Mucosa of stomach (tissue), 1 donor: Measurements from ENCODE around the gene MC1R.
"Not testable (repeated sequence)": the region's sequence is repeated elsewhere in the genome, so short reads cannot be mapped to it uniquely, and the experiment has no call there.

Source experiments
- H3K27me3 ChIP-seq: one replicate; pipeline ENCODE4 v1.7.0; 2013; ENCODE audit warnings: mild to moderate bottlenecking, low read length; ENCODE audit not compliant: control insufficient read depth, insufficient read depth
- H3K36me3 ChIP-seq: one replicate; pipeline ENCODE4 v1.7.0; 2013; ENCODE audit warnings: low read length; ENCODE audit not compliant: control insufficient read depth, insufficient read depth
- H3K4me1 ChIP-seq: one replicate; pipeline ENCODE4 v1.7.0; 2013; ENCODE audit warnings: mild to moderate bottlenecking, low read length; ENCODE audit not compliant: control insufficient read depth, insufficient read depth
- H3K4me3 ChIP-seq: one replicate; pipeline ENCODE4 v1.7.0; 2013; ENCODE audit warnings: low read length
- H3K9ac ChIP-seq: one replicate; pipeline ENCODE4 v1.7.0; 2013; ENCODE audit warnings: mild to moderate bottlenecking, low read length, moderate library complexity
- H3K9me3 ChIP-seq: one replicate; pipeline ENCODE4 v1.7.0; 2013; ENCODE audit warnings: mild to moderate bottlenecking, low read length, moderate library complexity; ENCODE audit not compliant: control insufficient read depth
- donor health status: Pancreatic carcinoma.

Gene MC1R

GRCh38 chr16:89922477-89922883, 3.8 kb downstream of the MC1R start:
- Histone ChIP-seq H3K27me3 (peaks cover 71% of the 10 kb centered on the region), H3K9ac (peak overlapping the region; percentile 47), H3K36me3 (no peaks in the 10 kb centered on the region), H3K4me1 (peaks cover 51% of the 10 kb centered on the region), H3K9me3 (no peaks in the 10 kb centered on the region), H3K4me3 (no peak overlapping the region)

DNA sequence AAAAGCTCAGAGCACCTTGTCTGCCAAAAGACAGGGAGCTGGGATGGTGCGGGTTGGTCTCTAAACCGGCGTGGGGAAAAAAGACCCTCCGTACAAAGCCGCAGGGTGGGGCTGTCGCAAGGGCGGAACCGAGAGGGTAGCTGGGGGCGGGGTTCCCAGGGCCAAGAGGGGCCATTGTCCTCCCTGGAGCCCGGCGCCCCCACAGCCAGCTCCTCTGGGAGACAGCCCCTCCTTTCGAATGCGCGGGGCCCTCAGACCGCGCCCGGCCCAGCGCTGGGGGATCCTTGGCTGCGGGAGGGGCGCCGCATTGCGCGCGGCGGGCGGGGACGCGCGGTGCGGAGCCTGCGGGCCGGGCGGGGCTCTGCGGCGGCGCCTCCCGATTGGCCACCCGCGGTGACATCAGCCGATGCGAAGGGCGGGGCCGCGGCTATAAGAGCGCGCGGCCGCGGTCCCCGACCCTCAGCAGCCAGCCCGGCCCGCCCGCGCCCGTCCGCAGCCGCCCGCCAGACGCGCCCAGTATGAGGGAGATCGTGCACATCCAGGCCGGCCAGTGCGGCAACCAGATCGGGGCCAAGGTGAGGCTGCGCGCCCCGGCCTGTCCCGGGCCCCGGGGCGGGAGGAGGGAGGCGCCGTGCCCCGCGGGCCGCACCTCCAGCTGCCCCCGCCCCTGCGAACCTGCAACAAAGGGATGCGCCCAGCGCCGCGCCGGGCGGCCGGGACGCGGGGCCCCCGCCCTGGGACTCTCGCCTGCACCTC, 4.4 kb downstream of the MC1R start, which contains the start of gene TUBB3:
Gene TUBB3, plus strand, starts transcription at position 459 of the 756 bp plus-strand sequence. Its CDS starts 60 bp downstream, at position 519.
- Histone ChIP-seq H3K4me1 (peaks cover 45% of the 10 kb centered on the region), H3K9me3 (no peaks in the 10 kb centered on the region), H3K4me3 (no peak within 1 kb of the TSS), H3K27me3 (peaks cover 71% of the 10 kb centered on the region), H3K36me3 (no peaks in the 10 kb centered on the region), H3K9ac (peak within 1 kb of the TSS; percentile 47)

DNA sequence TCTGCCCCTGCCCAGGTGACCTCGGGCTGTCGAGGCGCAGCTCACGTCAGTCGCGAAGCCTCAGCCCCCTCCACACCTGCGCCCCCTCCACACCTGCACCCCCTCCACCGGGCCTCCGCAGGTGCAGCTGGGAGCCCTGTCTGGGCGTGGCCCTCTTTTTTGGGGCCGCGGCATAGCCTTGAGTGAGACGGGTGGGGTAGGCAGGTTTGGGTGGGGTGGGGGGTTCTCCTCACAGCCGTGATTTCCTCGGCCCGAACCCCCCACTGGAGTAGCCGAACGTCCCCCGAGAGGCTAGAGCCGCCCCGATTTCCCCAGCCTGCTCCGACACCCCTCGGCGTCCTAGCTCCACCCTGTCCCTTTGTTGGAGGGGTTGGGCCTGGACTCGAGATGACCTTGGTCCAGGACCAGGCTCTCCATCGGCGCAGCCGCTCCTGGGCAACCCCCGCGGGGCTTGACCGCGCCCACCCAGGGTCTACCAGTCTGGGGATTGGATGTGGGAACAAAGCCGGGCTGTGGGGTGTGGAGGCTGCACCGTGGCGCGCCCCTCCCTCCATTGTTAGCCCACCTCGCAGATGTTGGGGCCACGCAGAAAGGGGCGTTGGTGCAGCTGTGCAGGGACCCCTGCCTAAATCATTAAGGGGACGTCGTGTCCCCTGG, 5.1 kb downstream of the MC1R start:
- peaks cover 38% of the 10 kb centered on the region for H3K4me1 ChIP-seq
- H3K4me3 ChIP-seq: no peak overlapping the region
- no peaks in the 10 kb centered on the region for H3K9me3 ChIP-seq
- H3K36me3 ChIP-seq: no peaks in the 10 kb centered on the region
- H3K27me3 ChIP-seq: peaks cover 65% of the 10 kb centered on the region
- peak overlapping the region; percentile 15 for H3K9ac ChIP-seq

DNA sequence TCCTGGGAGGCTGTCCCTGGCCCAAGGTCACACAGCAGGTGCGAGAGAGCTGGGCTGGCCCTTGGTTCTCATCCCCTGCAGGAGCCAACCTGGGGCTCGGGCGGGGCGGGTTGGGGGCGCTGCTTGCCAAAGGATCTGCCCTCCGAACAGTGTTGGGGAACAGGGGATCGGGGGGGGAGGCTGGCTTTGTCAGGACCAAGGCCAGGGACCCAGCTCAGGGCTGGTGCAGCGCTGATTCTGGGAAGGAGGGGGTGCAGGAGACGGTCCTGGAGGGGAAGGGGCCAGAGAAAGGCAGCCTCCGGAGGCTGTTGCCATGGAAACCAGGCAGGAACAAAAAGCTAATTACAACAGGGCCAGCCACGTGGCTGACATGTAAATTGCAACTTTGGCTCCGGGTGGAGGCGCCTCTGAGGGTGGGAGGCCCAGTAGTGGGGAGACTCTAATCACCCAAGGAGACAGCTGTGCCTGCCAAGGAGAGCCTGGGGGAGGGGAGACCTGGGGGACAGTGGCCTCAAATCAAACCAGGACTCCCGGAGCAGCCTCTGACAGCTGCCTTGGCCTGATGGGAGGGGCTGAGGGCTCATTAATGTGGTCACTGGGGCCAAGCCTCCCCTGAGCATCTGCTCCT, 5.7 kb downstream of the MC1R start:
- no peaks in the 10 kb centered on the region for H3K36me3 ChIP-seq
- peaks cover 59% of the 10 kb centered on the region for H3K27me3 ChIP-seq
- H3K4me1 ChIP-seq: peaks cover 37% of the 10 kb centered on the region
- H3K4me3 ChIP-seq: no peak overlapping the region
- H3K9ac ChIP-seq: no peak overlapping the region
- no peaks in the 10 kb centered on the region for H3K9me3 ChIP-seq

GRCh38 chr16:89924925-89925307, 6.3 kb downstream of the MC1R start:
- Histone ChIP-seq H3K4me1 (peaks cover 37% of the 10 kb centered on the region), H3K4me3 (no peak overlapping the region), H3K27me3 (peaks cover 55% of the 10 kb centered on the region), H3K36me3 (no peaks in the 10 kb centered on the region), H3K9me3 (no peaks in the 10 kb centered on the region), H3K9ac (no peak overlapping the region)

- Histone ChIP-seq H3K9ac (no peak overlapping the region), H3K9me3 (no peaks in the 10 kb centered on the region), H3K36me3 (no peaks in the 10 kb centered on the region), H3K4me1 (peaks cover 37% of the 10 kb centered on the region), H3K4me3 (peak overlapping the region; percentile 19), H3K27me3 (peaks cover 49% of the 10 kb centered on the region)
Measured at GRCh38 chr16:89925596-89926079, 7.0 kb downstream of the MC1R start.

- Histone ChIP-seq H3K4me1 (peaks cover 3% of the 10 kb centered on the region), H3K36me3 (no peaks in the 10 kb centered on the region), H3K9me3 (no peaks in the 10 kb centered on the region), H3K4me3 (no peak overlapping the region), H3K9ac (no peak overlapping the region), H3K27me3 (no peaks in the 10 kb centered on the region)
Measured at GRCh38 chr16:89931305-89931896, 12.7 kb downstream of the MC1R start.

- H3K36me3 ChIP-seq: no peaks in the 10 kb centered on the region
- H3K9ac ChIP-seq: no peak overlapping the region
- no peaks in the 10 kb centered on the region for H3K4me1 ChIP-seq
- H3K27me3 ChIP-seq: no peaks in the 10 kb centered on the region
- no peaks in the 10 kb centered on the region for H3K9me3 ChIP-seq
- no peak overlapping the region for H3K4me3 ChIP-seq
Measured at GRCh38 chr16:89931964-89932363, 13.3 kb downstream of the MC1R start.

DNA sequence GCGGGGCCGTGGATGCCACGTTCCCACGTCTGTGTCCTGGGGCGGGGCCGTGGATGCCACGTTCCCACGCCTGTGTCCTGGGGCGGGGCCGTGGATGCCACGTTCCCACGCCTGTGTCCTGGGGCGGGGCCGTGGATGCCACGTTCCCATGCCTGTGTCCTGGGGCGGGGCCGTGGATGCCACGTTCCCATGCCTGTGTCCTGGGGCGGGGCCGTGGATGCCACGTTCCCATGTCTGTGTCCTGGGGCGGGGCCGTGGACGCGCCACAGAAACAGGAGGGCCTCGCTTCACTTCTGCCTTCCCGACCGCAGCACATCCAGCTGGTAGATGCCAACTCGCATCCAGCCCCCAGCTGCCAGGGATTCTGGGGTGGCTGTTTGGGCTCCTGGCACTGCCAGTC, 15.4 kb downstream of the MC1R start:
- H3K27me3 ChIP-seq, H3K9ac ChIP-seq, H3K4me3 ChIP-seq, H3K4me1 ChIP-seq, H3K9me3 ChIP-seq, H3K36me3 ChIP-seq: not testable (repeated sequence)

DNA sequence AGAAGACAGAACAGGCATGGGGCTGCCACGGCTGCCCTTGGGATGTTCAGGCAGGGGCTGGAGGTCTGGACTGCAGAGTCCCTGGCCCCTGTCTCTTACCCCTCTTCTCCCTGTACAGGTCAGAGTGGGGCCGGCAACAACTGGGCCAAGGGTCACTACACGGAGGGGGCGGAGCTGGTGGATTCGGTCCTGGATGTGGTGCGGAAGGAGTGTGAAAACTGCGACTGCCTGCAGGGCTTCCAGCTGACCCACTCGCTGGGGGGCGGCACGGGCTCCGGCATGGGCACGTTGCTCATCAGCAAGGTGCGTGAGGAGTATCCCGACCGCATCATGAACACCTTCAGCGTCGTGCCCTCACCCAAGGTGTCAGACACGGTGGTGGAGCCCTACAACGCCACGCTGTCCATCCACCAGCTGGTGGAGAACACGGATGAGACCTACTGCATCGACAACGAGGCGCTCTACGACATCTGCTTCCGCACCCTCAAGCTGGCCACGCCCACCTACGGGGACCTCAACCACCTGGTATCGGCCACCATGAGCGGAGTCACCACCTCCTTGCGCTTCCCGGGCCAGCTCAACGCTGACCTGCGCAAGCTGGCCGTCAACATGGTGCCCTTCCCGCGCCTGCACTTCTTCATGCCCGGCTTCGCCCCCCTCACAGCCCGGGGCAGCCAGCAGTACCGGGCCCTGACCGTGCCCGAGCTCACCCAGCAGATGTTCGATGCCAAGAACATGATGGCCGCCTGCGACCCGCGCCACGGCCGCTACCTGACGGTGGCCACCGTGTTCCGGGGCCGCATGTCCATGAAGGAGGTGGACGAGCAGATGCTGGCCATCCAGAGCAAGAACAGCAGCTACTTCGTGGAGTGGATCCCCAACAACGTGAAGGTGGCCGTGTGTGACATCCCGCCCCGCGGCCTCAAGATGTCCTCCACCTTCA, 16.2 kb downstream of the MC1R start:
- no peaks in the 10 kb centered on the region for H3K4me1 ChIP-seq
- no peaks in the 10 kb centered on the region for H3K9me3 ChIP-seq
- no peak overlapping the region for H3K4me3 ChIP-seq
- H3K36me3 ChIP-seq: no peaks in the 10 kb centered on the region
- no peaks in the 10 kb centered on the region for H3K27me3 ChIP-seq
- H3K9ac ChIP-seq: no peak overlapping the region

GRCh38 chr16:89935620-89936019, 17.0 kb downstream of the MC1R start:
- H3K36me3 ChIP-seq, H3K9me3 ChIP-seq, H3K27me3 ChIP-seq, H3K9ac ChIP-seq, H3K4me3 ChIP-seq, H3K4me1 ChIP-seq: not testable (repeated sequence)
